ES-I3 (cell line): Measurements from ENCODE around the gene PLA2G2A.
"Not testable (repeated sequence)": the region's sequence is repeated elsewhere in the genome, so short reads cannot be mapped to it uniquely, and the experiment has no call there.

Experiments
- H3K36me3 ChIP-seq: 2 replicates; pipeline ENCODE4 v1.6.1; 2013; ENCODE audit warnings: mild to moderate bottlenecking, low read length, control low read depth, moderate library complexity; ENCODE audit not compliant: insufficient read depth
- H3K4me1 ChIP-seq: 2 replicates; pipeline ENCODE4 v1.6.1; 2013; ENCODE audit warnings: mild to moderate bottlenecking, control low read depth, low read length; ENCODE audit not compliant: insufficient read depth
- H3K9ac ChIP-seq: 2 replicates; pipeline ENCODE4 v1.6.1; 2013; ENCODE audit warnings: low read depth, mild to moderate bottlenecking, low read length, moderate library complexity
- H3K9me3 ChIP-seq: 2 replicates; pipeline ENCODE4 v1.6.1; 2013; ENCODE audit warnings: mild to moderate bottlenecking, low read length, moderate library complexity; ENCODE audit not compliant: control insufficient read depth, insufficient read depth

The PLA2G2A gene, protein sequence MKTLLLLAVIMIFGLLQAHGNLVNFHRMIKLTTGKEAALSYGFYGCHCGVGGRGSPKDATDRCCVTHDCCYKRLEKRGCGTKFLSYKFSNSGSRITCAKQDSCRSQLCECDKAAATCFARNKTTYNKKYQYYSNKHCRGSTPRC

GRCh38 chr1:19979494-19979977 lies at the start of gene PLA2G2A:
Gene PLA2G2A (minus strand): TSS chr1:19979618. CDS start chr1:19978773, 845 bp downstream.
- peaks cover 20% of the 10 kb centered on the region for H3K4me1 ChIP-seq
- H3K9ac ChIP-seq = no peak within 1 kb of the TSS
- no peaks in the 10 kb centered on the region for H3K9me3 ChIP-seq
- no peaks in the 10 kb centered on the region for H3K36me3 ChIP-seq

DNA sequence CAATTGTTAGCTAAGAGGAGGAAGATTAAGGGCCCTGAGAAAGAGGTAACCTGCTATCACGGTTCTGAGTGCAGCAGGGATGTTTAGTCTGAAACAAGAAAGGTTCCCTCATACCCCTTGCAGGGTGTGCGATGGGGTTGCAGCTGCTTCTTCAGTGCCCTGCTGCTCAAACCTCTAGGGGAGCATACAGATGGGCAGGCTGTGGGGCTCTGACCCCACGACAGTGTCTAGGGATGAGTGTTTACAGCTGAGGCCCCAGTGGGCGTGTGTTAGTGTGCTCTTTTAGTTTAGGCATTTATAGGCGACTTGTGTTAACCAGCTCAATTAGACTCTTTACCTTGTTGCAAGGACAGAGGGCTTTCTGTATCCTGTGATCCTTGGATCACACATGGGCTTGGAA lies 49.3 kb upstream of the PLA2G2A start:
- H3K9me3 ChIP-seq = no peaks in the 10 kb centered on the region
- H3K36me3 ChIP-seq = no peaks in the 10 kb centered on the region
- no peak overlapping the region for H3K9ac ChIP-seq
- no peaks in the 10 kb centered on the region for H3K4me1 ChIP-seq

GRCh38 chr1:20028125-20028524 lies 48.7 kb upstream of the PLA2G2A start:
- no peaks in the 10 kb centered on the region for H3K36me3 ChIP-seq
- no peak overlapping the region for H3K9ac ChIP-seq
- no peaks in the 10 kb centered on the region for H3K4me1 ChIP-seq
- H3K9me3 ChIP-seq = no peaks in the 10 kb centered on the region

- Histone ChIP-seq H3K36me3 (no peaks in the 10 kb centered on the region), H3K9me3 (peaks cover 3% of the 10 kb centered on the region; the same call in 1 of the 2 replicates), H3K4me1 (no peaks in the 10 kb centered on the region), H3K9ac (no peak overlapping the region)
Observed at GRCh38 chr1:20017741-20018140, 38.3 kb upstream of the PLA2G2A start.

GRCh38 chr1:20014153-20014552 lies 34.7 kb upstream of the PLA2G2A start:
- Histone ChIP-seq H3K9ac (no peak overlapping the region), H3K36me3 (no peaks in the 10 kb centered on the region), H3K9me3 (peaks cover 8% of the 10 kb centered on the region), H3K4me1 (no peaks in the 10 kb centered on the region)

- H3K36me3 ChIP-seq = no peaks in the 10 kb centered on the region
- H3K9me3 ChIP-seq = peaks cover 9% of the 10 kb centered on the region
- H3K4me1 ChIP-seq = no peaks in the 10 kb centered on the region
- H3K9ac ChIP-seq = no peak overlapping the region
Observed at GRCh38 chr1:20010016-20010415, 30.6 kb upstream of the PLA2G2A start.

- Histone ChIP-seq H3K9ac (no peak overlapping the region), H3K36me3 (no peaks in the 10 kb centered on the region), H3K4me1 (no peaks in the 10 kb centered on the region), H3K9me3 (peaks cover 7% of the 10 kb centered on the region)
Observed at GRCh38 chr1:20009212-20009611, 29.8 kb upstream of the PLA2G2A start.

GRCh38 chr1:20008391-20008841 lies 29.0 kb upstream of the PLA2G2A start:
- Histone ChIP-seq H3K4me1 (no peaks in the 10 kb centered on the region), H3K9ac (no peak overlapping the region), H3K9me3 (peaks cover 6% of the 10 kb centered on the region; the same call in 1 of the 2 replicates), H3K36me3 (no peaks in the 10 kb centered on the region)

DNA sequence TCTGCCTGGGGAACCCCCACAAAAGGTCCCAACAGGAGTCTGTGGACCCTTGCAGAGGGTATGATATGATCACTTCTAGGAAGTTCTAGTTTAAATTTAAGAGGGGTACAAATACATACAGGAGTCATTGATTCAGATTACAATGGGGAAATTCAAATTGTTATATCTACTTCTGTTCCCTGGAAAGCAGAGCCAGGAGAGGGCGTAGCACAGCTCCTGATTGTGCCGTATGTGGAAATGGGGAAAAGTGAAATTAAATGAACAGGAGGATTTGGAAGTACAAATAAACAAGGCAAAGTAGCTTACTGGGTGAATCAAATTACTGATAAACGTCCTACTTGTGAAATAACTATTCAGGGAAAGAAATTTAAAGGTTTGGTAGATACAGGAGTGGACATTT lies 19.4 kb upstream of the PLA2G2A start:
- H3K4me1 ChIP-seq, H3K9ac ChIP-seq, H3K36me3 ChIP-seq: not testable (repeated sequence)
- H3K9me3 ChIP-seq = peaks cover 12% of the 10 kb centered on the region

DNA sequence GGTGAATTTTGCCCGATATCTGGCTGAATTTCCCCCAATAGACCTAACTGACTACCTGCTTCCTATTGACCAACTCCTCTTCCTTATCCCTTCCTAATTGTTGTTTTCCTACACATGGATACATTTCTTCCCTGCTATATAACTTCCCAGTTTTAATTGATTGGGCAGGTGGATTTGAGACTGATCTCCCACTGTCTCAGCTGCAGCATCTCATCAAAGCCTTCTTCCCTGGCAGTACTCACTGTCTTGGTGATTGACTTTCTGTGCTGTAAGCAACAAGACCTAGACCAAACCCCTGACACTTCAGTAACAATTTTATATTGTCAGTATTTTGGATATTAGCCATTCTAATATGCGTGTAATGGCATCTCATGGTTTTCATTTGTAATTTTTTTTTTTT lies 11.3 kb upstream of the PLA2G2A start:
- Histone ChIP-seq H3K9ac (no peak overlapping the region), H3K4me1 (peaks cover 26% of the 10 kb centered on the region; the same call in 1 of the 2 replicates), H3K36me3 (no peaks in the 10 kb centered on the region), H3K9me3 (peaks cover 8% of the 10 kb centered on the region)

DNA sequence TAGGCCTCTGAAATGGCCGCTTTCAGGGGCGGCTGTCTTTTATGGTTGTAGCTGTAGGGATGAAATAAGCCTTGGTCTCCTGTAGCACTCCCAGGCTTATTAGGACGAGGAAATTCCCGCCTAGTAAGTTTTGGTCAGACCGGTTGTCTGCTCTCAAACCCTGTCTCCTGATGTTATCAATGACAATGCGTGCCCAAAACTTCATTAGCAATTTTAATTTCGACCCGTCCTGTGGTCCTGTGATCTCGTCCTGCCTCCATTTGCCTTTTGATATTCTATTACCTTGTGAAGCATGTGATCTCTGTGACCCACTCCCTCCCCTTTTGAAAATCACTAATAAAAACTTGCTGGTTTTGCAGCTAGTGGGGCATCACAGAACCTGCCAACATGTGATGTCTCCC lies 10.8 kb upstream of the PLA2G2A start:
- H3K36me3 ChIP-seq, H3K9me3 ChIP-seq, H3K9ac ChIP-seq: not testable (repeated sequence)
- H3K4me1 ChIP-seq = peaks cover 26% of the 10 kb centered on the region; the same call in 1 of the 2 replicates

DNA sequence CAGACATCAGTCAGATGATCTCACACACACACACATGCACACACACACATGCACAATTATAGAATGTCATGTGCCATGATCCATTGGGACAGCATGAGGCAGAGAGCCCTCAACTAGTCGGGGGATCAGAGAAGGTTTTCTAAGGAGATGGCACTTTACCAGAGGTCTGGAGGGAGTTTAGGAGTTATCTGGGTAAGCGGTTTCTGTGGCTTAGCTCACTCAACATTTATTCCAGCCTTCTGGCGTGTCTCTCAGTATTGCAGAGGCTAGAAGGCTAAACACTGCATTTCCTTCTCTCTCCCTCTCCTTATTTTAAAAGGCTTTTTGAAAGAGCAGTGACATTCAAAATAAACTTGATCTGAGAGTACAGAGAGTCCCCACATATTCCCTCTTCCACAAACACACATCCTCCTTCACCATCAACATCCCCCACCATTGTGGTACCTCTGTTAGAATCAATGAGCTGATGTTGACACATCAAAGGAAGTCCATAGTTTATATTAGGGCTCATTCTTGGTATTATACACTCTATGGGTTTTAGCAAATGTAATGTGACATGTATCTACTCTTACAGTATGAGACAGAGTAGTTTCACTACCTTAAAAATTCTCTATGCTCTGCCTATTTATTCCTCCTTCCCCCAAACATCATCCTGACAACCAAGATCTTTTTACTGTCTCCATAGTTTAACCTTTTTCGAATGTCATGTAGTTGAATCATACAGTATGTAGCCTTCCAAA lies 9.0 kb upstream of the PLA2G2A start:
- H3K9ac ChIP-seq = no peak overlapping the region
- H3K4me1 ChIP-seq = peaks cover 26% of the 10 kb centered on the region; the same call in 1 of the 2 replicates
- no peaks in the 10 kb centered on the region for H3K36me3 ChIP-seq
- H3K9me3 ChIP-seq = no peaks in the 10 kb centered on the region

GRCh38 chr1:19987719-19988118 lies 8.3 kb upstream of the PLA2G2A start:
- Histone ChIP-seq H3K36me3 (no peaks in the 10 kb centered on the region), H3K9ac (no peak overlapping the region), H3K4me1 (peaks cover 26% of the 10 kb centered on the region; the same call in 1 of the 2 replicates), H3K9me3 (no peaks in the 10 kb centered on the region)

DNA sequence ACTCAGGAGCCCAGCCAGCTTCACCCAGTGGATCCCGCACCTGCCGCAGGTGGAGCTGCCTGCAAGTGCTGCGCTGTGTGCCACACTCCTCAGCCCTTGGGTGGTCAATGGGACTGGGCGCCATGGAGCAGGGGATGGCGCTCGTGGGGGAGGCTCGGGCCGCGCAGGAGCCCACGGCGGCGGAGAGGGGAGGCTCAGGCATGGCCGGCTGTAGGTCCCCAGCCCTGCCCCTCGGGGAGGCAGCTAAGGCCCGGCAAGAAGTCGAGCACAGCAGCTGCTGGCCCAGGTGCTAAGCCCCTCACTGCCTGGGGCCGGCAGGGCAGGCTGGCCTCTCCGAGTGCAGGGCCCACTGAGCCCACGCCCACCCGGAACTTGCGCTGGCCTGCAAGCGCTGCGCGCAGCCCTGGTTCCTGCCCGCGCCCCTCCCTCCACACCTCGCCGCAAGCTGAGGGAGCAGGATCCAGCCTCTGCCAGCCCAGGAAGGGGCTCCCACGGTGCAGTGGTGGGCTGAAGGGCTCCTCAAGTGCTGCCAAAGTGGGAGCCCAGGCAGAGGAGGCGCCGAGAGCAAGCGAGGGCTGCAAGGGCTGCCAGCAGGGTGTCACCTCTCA lies 5.1 kb upstream of the PLA2G2A start:
- H3K9me3 ChIP-seq, H3K9ac ChIP-seq, H3K36me3 ChIP-seq: not testable (repeated sequence)
- H3K4me1 ChIP-seq = peaks cover 29% of the 10 kb centered on the region
